AG09309 (cell line): ENCODE measurements around the gene MAPKAP1.

Source experiments
- DNase-seq: peaks from one replicate; pipeline ENCODE4 v3.0.0-alpha.2; 2010; ENCODE audit warnings: low read depth
- H3K4me3 ChIP-seq: 2 replicates; pipeline ENCODE4 v1.5.1; 2011; ENCODE audit warnings: mild to moderate bottlenecking, low read depth, low read length, moderate library complexity; ENCODE audit not compliant: control insufficient read depth
- CTCF ChIP-seq: IDR thresholded peaks from 2 replicates; pipeline ENCODE4 v1.5.1; 2011; ENCODE audit warnings: mild to moderate bottlenecking, low read depth, low read length, inconsistent platforms; ENCODE audit not compliant: insufficient read depth, control insufficient read depth; ENCODE audit errors: missing control alignments

Gene MAPKAP1

GRCh38 chr9:125749951-125750626 is 43.1 kb upstream of the MAPKAP1 start:
- DNase-seq = no peak
- no peak overlapping the region for H3K4me3 ChIP-seq
- no peak for TF ChIP-seq CTCF

DNA sequence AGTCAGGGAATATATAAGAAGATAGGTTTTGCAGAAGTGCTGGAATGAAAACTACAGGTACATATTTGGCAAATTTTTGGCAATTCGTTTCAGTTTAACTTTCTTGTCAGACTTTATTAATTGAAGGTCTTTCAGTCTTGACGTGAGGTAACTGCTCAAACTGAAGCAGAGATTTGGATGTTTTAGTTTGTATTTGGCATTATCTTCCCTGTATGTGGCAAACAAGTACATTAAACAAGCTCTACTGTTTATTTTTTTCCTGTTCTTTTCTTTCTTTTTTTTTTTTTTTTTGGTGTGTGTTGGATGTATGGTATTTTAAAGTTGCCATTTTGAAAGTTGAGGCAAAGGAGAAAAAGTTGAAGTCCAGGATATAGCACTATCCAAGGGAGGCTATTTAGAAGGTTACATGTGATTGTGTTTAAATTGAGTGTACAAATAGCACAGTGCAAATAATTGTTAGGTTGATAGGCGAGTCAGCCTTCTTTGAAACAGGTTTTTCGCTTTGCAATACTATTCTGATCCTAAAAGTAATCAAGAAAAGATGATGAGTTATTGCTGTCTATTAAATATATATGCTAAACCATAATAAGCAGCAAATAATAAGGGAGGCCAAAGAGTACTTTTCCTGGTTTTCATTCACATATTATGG is 42.4 kb upstream of the MAPKAP1 start:
- no peak for DNase-seq
- H3K4me3 ChIP-seq = peak overlapping the region; percentile 64; the same call in 1 of the 2 replicates
- no peak for TF ChIP-seq CTCF

- no peak for TF ChIP-seq CTCF
- peak overlapping the region; percentile 64 for H3K4me3 ChIP-seq
- no peak for DNase-seq
These were observed 41.6 kb upstream of the MAPKAP1 start for GRCh38 chr9:125748446-125749099.

GRCh38 chr9:125747765-125748445 is 40.9 kb upstream of the MAPKAP1 start:
- TF ChIP-seq CTCF = no peak
- peak overlapping the region; percentile 64 for H3K4me3 ChIP-seq
- DNase-seq = no peak

GRCh38 chr9:125747053-125747764 is 40.2 kb upstream of the MAPKAP1 start, which contains the start of gene PBX3:
Gene PBX3 (plus strand): TSS chr9:125747373.
- peak within 1 kb of the TSS; percentile 64 for H3K4me3 ChIP-seq
- TF ChIP-seq CTCF = no peak
- DNase-seq = no peak

DNA sequence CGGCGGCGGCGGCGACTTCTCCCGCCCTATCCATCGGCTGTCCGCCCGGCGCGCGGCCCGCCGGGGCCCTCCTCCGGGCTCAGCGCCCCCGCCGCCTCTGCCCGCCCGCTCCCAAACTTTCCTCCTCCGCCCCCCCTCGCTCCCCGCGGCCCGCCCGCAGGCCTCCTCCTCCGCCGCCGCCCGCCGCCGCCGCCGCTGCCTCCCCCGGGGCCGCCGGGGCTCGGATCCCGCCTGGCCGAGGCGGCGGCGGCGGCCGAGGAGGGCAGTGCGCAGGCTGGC is 39.7 kb upstream of the MAPKAP1 start:
- peak overlapping the region; percentile 64 for H3K4me3 ChIP-seq
- no peak for TF ChIP-seq CTCF

More for the DNA sequence above, 39.7 kb upstream of the MAPKAP1 start:
- no peak for DNase-seq
